RWPE2 (cell line): Measurements from ENCODE around the gene KASH5.
A peak's percentile ranks its signal among the peaks of the same experiment; 100 is the strongest.

Experiments used
- ATAC-seq: fragments of 200-7000 bp; cut with Tn5 transposase; 3 replicates; pipeline ENCODE4 v1.9.1; 2021; ENCODE audit warnings: low read depth
- DNase-seq: peaks from one replicate; pipeline ENCODE4 v3.0.0-alpha.2; 2020; ENCODE audit warnings: low spot score
- H3K27ac ChIP-seq: fragments of 450-650 bp; 2 replicates; pipeline ENCODE4 v1.5.1; 2017; ENCODE audit warnings: mild to moderate bottlenecking; ENCODE audit not compliant: poor library complexity, severe bottlenecking
- H3K27me3 ChIP-seq: fragments of 250-450 bp; sonication (Bioruptor Pico); 2 replicates; pipeline ENCODE4 v1.5.1; 2021; ENCODE audit warnings: mild to moderate bottlenecking, moderate library complexity; ENCODE audit not compliant: insufficient read depth, poor library complexity, severe bottlenecking
- H3K36me3 ChIP-seq: fragments of 250-450 bp; sonication (Bioruptor Pico); 2 replicates; pipeline ENCODE4 v1.5.1; 2020; ENCODE audit warnings: low read depth, mild to moderate bottlenecking, moderate library complexity
- H3K4me1 ChIP-seq: fragments of 250-450 bp; sonication (Bioruptor Pico); 2 replicates; pipeline ENCODE4 v1.5.1; 2021; ENCODE audit warnings: mild to moderate bottlenecking, moderate library complexity; ENCODE audit not compliant: insufficient read depth, poor library complexity, severe bottlenecking
- H3K4me3 ChIP-seq: fragments of 250-450 bp; sonication (Bioruptor Pico); 2 replicates; pipeline ENCODE4 v1.5.1; 2021; ENCODE audit warnings: mild to moderate bottlenecking, moderate library complexity; ENCODE audit not compliant: severe bottlenecking
- H3K9me3 ChIP-seq: fragments of 250-450 bp; sonication (Bioruptor Pico); 2 replicates; pipeline ENCODE4 v1.5.1; 2021; ENCODE audit warnings: mild to moderate bottlenecking, moderate library complexity; ENCODE audit not compliant: severe bottlenecking
- CTCF ChIP-seq: fragments of 450-650 bp; IDR thresholded peaks from one replicate; pipeline ENCODE4 v1.5.1; 2017; ENCODE audit warnings: mild to moderate bottlenecking, moderate library complexity; ENCODE audit not compliant: poor library complexity, severe bottlenecking

Gene KASH5

DNA sequence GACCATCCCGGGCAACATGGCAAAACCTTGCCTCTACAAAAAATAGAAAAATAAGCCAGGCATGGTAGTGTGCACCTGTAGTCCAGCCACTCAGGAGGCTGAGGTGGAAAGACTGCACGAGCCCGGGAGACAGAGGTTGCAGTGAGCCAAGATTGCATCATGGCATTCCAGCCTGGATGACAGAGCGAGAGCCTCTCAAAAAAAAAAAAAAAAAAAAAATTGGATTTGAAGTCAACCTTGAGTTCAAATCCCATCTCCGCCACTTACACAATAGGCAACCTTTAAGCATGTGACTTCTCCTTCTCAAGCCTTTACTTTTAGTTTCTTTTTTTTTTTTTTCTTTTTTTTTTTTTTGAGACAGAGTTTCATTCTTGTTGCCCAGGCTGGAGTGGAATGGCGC, 12.0 kb downstream of the KASH5 start:
- no peak overlapping the region for H3K4me3 ChIP-seq
- no peak for TF ChIP-seq CTCF
- no peaks in the 10 kb centered on the region for H3K27me3 ChIP-seq
- DNase-seq = no peak
- no peaks in the 10 kb centered on the region for H3K36me3 ChIP-seq
- no peak for ATAC-seq
- no peaks in the 10 kb centered on the region for H3K9me3 ChIP-seq
- peaks cover 5% of the 10 kb centered on the region for H3K4me1 ChIP-seq
- no peak overlapping the region for H3K27ac ChIP-seq

DNA sequence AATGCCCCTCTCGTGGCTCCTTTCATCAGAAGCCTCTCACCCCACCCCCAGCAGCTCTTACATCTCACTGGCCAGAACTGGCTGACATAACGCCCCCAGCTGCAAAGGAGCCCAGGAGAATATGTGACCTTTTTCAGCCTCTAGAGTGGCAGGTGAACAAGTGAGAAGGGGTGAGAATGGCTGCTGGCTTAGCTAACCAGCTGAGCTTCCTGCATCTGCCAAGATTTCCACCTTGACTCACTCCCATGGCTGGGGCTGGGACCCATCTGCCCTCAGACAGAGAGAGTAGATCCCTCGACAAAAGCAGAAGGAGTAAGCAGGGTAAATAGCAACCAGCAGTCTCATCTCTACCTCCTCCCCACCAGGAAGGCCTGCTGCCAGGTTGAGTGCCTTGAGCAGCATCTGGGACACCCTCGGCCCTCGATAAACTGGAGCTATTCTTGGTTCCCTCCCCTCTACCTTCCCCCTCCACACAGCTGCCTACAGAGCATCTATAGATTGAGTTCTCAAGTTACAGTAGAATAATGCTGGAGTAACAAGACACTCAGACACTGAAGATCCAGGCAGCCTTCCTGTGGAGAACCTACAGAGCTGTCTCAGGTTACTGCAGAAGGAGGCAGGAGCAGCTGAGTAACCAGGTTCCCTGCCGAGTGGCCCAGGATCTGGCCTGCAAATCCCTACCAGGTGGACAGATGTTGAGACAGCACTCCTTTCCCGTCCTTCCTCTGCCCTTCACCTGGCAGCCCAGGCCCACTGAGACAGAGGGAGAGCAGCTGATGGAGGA, 15.5 kb downstream of the KASH5 start:
- H3K27ac ChIP-seq = peak overlapping the region; percentile 44

DNA sequence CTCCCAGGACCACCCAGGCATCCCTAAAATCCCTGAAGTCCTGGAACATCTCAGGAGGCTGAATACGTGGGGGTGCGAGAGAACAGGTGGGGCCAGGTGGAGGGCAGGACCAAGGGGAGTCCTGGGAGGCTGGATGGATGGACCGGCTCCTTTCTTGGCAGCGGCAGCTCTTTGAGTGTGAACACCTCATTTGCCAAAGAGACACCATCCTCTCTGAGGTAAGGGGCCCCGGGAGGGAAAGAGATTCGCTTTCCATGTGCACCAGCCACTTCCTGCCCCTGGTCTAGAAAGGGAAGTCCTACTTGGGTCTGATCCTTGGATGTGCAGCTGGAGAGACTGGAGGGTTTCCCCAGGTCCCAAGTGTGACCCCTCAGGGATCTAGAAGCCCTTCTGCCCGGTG, 19.0 kb downstream of the KASH5 start:
- H3K27me3 ChIP-seq = no peaks in the 10 kb centered on the region
- TF ChIP-seq CTCF = no peak
- H3K9me3 ChIP-seq = no peaks in the 10 kb centered on the region
- ATAC-seq (no peak), DNase-seq (no peak)
- no peaks in the 10 kb centered on the region for H3K36me3 ChIP-seq
- no peak overlapping the region for H3K4me3 ChIP-seq
- no peak overlapping the region for H3K27ac ChIP-seq
- peaks cover 5% of the 10 kb centered on the region for H3K4me1 ChIP-seq

More for the DNA sequence above, 15.5 kb downstream of the KASH5 start:
- Histone ChIP-seq H3K27me3 (no peaks in the 10 kb centered on the region), H3K36me3 (no peaks in the 10 kb centered on the region), H3K4me1 (peaks cover 5% of the 10 kb centered on the region), H3K9me3 (no peaks in the 10 kb centered on the region), H3K4me3 (no peak overlapping the region)
- DNase-seq = no peak
- no peak for TF ChIP-seq CTCF
- ATAC-seq = peak; percentile 96

DNA sequence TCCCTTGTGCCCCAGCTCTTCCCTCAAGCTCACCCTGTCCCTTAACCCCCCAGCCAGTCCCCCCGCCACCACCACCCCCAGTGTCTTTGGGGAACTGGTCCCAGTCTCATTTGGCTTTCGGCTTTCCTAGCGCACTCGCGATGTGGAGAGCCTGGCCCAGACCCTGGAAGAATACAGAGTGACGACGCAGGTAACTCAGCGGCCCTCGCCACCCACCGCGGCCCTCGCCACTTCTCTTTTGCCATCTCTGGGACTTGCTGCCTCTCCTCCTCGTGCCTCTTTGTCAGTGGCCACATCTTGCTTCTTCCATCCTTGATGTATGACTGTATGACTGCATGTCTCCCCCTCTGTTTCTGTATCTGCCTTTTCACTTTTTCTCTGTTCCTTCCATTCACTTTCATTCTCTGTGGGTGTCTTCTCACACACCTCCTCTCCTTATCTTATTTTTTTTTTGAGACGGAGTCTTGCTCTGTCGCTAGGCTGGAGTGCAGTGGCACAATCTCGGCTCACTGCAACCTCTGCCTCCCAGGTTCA, 19.5 kb downstream of the KASH5 start:
- ATAC-seq = no peak
- Histone ChIP-seq H3K4me1 (peaks cover 5% of the 10 kb centered on the region), H3K27ac (no peak overlapping the region), H3K36me3 (no peaks in the 10 kb centered on the region), H3K27me3 (no peaks in the 10 kb centered on the region), H3K4me3 (no peak overlapping the region), H3K9me3 (no peaks in the 10 kb centered on the region)
- DNase-seq = no peak
- TF ChIP-seq CTCF = no peak

DNA sequence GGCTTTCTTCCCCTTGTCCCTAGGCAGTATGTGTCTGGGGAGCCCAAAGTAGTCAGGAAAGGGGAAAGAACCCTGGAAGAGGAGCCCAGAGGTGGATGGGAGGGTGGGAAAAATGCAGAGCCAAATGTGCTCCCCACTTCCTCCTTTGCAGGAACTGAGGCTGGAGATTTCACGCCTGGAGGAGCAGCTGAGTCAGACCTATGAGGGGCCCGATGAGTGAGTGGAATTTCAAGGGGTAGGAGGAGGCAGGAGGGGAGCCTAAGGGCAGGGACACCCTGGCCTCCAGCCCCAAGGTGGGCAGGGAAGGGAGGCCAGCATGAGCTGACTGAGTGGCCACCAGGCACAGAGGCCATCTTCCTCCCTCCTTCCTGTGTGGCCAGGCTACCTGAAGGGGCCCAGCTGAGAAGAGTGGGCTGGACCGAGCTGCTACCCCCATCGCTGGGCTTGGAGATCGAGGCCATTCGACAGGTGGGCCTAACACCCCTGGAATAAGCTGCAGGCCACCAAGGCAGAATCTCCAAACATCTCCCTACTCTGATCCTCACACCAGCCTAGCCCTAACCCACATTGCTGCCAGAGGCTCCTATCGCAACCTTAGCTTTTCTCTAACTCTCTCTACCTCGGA, 20.9 kb downstream of the KASH5 start:
- Histone ChIP-seq H3K4me1 (no peaks in the 10 kb centered on the region), H3K27ac (no peak overlapping the region)
- no peak for TF ChIP-seq CTCF

More for the DNA sequence above, 20.9 kb downstream of the KASH5 start:
- Histone ChIP-seq H3K9me3 (no peaks in the 10 kb centered on the region), H3K36me3 (no peaks in the 10 kb centered on the region), H3K27me3 (no peaks in the 10 kb centered on the region), H3K4me3 (no peak overlapping the region)
- ATAC-seq (no peak), DNase-seq (peak; percentile 37)
